Mucosa of stomach (tissue), 1 donor: Measurements from ENCODE around the gene WWC2.

Experiments
- H3K27me3 ChIP-seq: one replicate; pipeline ENCODE4 v1.7.0; 2013; ENCODE audit warnings: mild to moderate bottlenecking, low read length; ENCODE audit not compliant: control insufficient read depth, insufficient read depth
- H3K36me3 ChIP-seq: one replicate; pipeline ENCODE4 v1.7.0; 2013; ENCODE audit warnings: low read length; ENCODE audit not compliant: control insufficient read depth, insufficient read depth
- H3K4me1 ChIP-seq: one replicate; pipeline ENCODE4 v1.7.0; 2013; ENCODE audit warnings: mild to moderate bottlenecking, low read length; ENCODE audit not compliant: control insufficient read depth, insufficient read depth
- H3K4me3 ChIP-seq: one replicate; pipeline ENCODE4 v1.7.0; 2013; ENCODE audit warnings: low read length
- H3K9ac ChIP-seq: one replicate; pipeline ENCODE4 v1.7.0; 2013; ENCODE audit warnings: mild to moderate bottlenecking, low read length, moderate library complexity
- H3K9me3 ChIP-seq: one replicate; pipeline ENCODE4 v1.7.0; 2013; ENCODE audit warnings: mild to moderate bottlenecking, low read length, moderate library complexity; ENCODE audit not compliant: control insufficient read depth
- donor health status: Pancreatic carcinoma.

WWC2 gene

DNA sequence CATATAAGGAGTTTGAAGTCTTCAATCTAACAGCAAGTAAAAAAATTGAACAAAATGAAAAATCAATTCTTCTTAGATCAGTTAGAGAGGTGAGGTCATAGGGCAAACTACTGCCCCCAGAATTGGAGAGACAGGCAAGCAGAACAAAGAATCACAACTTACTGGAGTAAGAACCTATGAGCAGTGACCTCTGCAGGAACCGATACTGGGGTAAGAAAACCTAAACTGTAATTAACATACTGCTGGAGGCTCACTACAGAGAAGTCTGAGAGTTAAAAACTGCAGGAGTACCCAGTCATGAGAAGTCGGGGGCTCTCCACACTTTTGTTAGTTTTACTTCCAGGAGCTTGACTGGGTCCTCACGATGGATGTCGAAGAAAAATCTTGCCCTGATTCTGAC lies 205.0 kb downstream of the WWC2 start:
- Histone ChIP-seq H3K27me3 (no peaks in the 10 kb centered on the region), H3K36me3 (no peaks in the 10 kb centered on the region), H3K9ac (no peak overlapping the region), H3K9me3 (no peaks in the 10 kb centered on the region), H3K4me3 (no peak overlapping the region), H3K4me1 (no peaks in the 10 kb centered on the region)

DNA sequence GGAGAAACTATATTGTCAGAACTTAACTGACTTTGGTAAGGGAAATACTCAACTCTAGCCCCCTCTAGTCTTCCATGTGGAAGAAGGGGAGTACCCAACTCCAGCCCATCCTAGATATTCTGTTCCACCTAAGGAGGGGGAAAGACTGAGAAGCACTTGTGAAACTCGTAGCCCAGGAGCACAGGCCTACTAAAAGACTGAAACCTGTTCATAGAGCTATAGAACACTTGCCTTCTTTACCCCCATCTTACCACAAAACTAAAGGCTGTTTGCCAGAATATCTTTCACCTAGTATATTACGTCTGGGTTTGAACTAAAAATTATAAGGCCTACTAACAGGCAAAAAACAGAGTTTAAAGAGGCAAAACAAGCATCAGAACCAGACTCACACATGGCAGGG lies 205.5 kb downstream of the WWC2 start:
- Histone ChIP-seq H3K36me3 (no peaks in the 10 kb centered on the region), H3K4me1 (no peaks in the 10 kb centered on the region), H3K27me3 (no peaks in the 10 kb centered on the region), H3K9ac (no peak overlapping the region), H3K9me3 (no peaks in the 10 kb centered on the region), H3K4me3 (no peak overlapping the region)

DNA sequence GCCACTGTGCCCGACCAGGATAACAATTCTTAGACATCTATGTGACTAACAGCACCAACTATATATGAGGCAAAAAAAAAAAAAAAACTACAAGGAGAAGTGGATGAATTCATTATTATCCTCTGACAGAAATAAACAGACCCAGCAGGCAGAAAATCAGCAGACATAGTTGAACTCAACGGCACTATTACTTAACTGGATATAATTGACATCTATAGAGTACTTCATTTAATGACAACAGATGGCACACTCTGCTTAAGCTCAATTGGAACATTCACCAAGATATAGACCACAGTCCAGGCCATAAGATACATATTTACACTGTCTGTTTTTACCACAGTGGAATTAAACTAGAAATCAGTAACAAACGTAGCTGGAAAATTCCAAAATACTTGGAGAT lies 207.8 kb downstream of the WWC2 start:
- no peaks in the 10 kb centered on the region for H3K27me3 ChIP-seq
- no peak overlapping the region for H3K4me3 ChIP-seq
- no peak overlapping the region for H3K9ac ChIP-seq

DNA sequence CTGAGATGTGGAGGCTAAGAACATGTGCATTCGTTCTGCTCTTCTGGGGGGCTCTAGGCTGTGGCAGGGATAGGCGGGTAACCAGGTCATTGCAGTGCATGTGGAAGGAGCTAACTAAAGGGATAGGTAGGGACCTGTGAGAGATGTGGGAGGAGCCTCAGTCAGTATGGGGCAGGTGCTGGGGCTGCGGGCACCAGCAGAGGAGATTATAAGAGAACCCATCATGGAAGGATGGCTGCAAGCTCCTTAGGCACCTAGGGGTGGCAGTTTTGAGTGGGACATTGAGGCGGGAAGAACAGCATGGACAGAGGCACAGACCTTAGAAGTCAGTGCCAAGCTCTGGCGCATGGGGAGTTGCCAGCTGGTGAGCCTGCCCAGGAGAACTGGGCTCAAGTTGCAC lies 213.8 kb downstream of the WWC2 start:
- no peak overlapping the region for H3K4me3 ChIP-seq
- no peaks in the 10 kb centered on the region for H3K9me3 ChIP-seq
- no peaks in the 10 kb centered on the region for H3K27me3 ChIP-seq
- no peaks in the 10 kb centered on the region for H3K4me1 ChIP-seq
- no peak overlapping the region for H3K9ac ChIP-seq
- no peaks in the 10 kb centered on the region for H3K36me3 ChIP-seq

More for the DNA sequence above, 207.8 kb downstream of the WWC2 start:
- Histone ChIP-seq H3K9me3 (no peaks in the 10 kb centered on the region), H3K36me3 (no peaks in the 10 kb centered on the region), H3K4me1 (no peaks in the 10 kb centered on the region)

DNA sequence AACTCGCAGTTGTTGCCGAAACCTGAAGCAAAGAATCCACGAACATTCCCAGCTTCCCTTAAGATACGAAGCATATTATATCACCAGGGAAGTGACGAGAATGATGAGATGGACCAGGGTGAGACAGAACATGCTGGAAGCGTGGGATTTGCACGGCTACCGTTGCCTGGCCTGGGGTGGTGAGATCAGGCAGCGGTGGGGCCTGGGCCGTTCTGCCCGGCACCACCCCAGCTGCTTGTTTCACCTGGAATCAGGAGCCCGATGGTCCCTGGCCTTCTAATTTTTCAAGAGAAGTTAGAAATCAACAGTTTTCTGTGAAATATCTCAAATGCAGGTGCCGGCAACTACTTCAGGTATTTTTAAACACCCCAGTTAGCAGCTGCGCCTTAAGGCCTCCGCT lies 215.3 kb downstream of the WWC2 start:
- no peaks in the 10 kb centered on the region for H3K36me3 ChIP-seq
- H3K9ac ChIP-seq: no peak overlapping the region
- H3K9me3 ChIP-seq: no peaks in the 10 kb centered on the region
- no peaks in the 10 kb centered on the region for H3K27me3 ChIP-seq
- no peak overlapping the region for H3K4me3 ChIP-seq
- H3K4me1 ChIP-seq: peaks cover 4% of the 10 kb centered on the region

DNA sequence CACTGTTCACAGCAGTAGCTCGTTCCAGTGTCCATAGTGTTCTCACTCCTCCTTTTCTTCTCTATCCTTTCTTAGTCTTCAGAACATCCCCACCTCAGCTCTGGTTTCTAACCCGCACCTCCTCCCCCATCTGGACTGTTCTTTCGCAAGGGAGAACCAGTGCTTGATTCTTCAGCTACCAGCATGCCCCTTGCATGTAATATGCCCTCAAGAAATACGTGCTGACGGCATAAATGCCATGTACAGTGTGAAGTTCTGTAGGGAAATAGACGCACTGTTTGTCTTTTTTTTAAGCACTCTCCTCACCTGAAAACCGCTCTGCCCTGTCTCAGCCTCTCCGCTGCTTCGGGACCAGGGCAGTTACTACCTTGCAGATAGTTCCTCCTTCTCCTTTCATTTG lies 215.7 kb downstream of the WWC2 start:
- Histone ChIP-seq H3K9me3 (no peaks in the 10 kb centered on the region), H3K27me3 (no peaks in the 10 kb centered on the region), H3K36me3 (no peaks in the 10 kb centered on the region), H3K4me3 (no peak overlapping the region), H3K4me1 (peaks cover 4% of the 10 kb centered on the region), H3K9ac (no peak overlapping the region)

DNA sequence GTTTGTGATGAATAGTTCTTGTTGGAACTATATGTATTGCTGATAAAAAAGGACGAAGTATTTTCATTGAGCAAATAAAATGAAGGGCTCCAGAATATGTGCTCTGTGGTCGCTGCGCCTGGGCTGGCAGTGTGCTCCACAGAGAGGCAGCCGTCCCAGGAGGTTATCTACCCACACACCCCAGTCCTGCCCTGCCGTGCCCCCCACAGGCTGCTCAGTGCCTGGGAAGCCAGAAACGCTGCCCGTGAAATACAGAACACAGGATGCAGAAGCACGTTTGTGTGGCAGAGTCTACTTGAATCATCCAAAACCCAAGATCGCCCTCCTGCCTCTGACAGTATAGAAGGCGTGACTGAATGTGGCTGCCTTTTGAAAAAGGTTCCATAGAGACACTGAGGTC lies 219.6 kb downstream of the WWC2 start:
- H3K4me1 ChIP-seq: peaks cover 4% of the 10 kb centered on the region
- H3K9ac ChIP-seq: no peak overlapping the region
- H3K9me3 ChIP-seq: no peaks in the 10 kb centered on the region
- H3K27me3 ChIP-seq: no peaks in the 10 kb centered on the region
- no peak overlapping the region for H3K4me3 ChIP-seq
- no peaks in the 10 kb centered on the region for H3K36me3 ChIP-seq

DNA sequence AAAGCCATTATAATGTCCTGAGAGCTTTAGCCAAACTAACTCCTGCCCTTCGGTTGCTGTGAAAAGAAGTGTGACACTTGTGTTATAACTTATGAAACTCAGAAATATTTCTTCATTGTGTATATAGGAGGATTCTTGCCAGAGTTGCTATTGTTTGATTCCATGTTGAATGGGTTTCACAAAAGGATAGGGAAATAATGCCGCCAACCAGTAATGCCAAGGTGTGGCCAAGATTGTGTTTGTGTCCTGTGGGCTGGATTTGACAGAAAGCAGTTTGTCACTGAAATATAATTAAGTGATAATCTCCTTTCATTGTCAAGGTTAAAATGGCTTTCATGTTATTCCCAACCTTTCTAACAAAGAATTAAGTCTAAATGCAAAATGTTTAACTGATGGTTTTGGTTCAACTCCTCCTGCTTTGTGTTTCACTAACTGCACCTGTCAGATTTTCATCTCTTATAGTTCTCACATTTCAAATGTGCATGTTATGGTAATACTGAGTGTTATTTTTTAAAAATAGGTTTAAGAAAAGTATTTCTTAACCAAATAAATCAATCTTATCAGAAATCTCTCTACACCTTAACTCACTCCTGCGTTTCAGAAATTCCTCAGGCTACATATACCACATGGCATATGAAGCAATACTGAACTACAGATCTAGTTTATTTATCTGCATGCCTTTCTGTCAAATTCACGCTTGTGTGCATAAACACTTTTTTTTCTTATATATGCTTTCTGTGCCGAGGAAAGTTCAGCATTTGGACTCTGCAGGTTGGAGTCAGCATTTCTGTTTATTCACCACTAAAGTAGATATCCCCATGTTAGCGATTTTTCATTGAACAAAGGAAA lies 221.4 kb downstream of the WWC2 start, which contains the start of gene CLDN22:
Gene CLDN22, minus strand, starts transcription at position 66 of the 849 bp plus-strand sequence. Its CDS starts 58 bp downstream, at position 8.
- no peaks in the 10 kb centered on the region for H3K27me3 ChIP-seq
- peaks cover 4% of the 10 kb centered on the region for H3K4me1 ChIP-seq
- H3K36me3 ChIP-seq: no peaks in the 10 kb centered on the region
- no peak within 1 kb of the TSS for H3K9ac ChIP-seq
- H3K9me3 ChIP-seq: no peaks in the 10 kb centered on the region
- no peak within 1 kb of the TSS for H3K4me3 ChIP-seq

DNA sequence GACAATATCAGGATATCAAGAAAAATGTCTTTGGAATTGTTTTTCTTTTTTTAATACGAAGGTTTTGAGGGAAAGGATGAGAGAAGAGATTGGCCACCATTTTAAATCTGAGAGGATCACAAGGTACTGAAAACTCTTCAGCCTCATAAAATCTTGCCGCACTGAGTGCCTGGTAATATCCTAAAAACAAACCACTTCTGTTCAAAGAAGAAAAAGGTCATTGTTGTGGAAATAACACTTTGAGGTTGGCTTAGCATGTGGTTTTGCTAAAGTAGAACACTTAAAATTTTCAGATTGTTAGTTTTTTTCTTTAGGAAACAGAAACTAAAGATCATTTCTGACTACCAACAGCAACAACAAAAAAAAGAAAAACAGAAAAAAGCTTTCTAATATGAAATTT lies 222.0 kb downstream of the WWC2 start:
- H3K9me3 ChIP-seq: no peaks in the 10 kb centered on the region
- H3K4me3 ChIP-seq: no peak overlapping the region
- H3K36me3 ChIP-seq: no peaks in the 10 kb centered on the region
- H3K9ac ChIP-seq: no peak overlapping the region
- H3K4me1 ChIP-seq: peaks cover 4% of the 10 kb centered on the region
- no peaks in the 10 kb centered on the region for H3K27me3 ChIP-seq

DNA sequence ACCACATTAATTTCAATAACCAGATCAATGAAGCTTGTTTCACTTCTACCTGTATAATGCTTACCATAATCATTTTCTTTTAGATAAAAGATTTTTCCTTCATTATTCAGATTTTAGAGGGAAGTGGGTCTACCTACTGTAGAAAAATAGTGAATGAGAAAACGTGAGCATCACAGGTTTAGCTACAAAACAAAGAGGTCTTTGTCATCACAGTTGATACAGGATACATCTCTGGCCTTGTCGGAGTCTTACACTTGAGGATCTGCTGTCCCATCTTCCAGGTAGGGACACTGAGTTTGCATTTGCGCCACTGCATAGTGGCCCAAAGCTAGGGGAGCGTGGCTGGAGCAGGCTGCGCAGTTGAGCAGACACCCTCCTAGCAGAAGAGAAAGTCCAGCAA lies 222.5 kb downstream of the WWC2 start:
- Histone ChIP-seq H3K4me3 (no peak overlapping the region), H3K9ac (no peak overlapping the region), H3K27me3 (no peaks in the 10 kb centered on the region), H3K9me3 (no peaks in the 10 kb centered on the region), H3K4me1 (peaks cover 4% of the 10 kb centered on the region), H3K36me3 (no peaks in the 10 kb centered on the region)

DNA sequence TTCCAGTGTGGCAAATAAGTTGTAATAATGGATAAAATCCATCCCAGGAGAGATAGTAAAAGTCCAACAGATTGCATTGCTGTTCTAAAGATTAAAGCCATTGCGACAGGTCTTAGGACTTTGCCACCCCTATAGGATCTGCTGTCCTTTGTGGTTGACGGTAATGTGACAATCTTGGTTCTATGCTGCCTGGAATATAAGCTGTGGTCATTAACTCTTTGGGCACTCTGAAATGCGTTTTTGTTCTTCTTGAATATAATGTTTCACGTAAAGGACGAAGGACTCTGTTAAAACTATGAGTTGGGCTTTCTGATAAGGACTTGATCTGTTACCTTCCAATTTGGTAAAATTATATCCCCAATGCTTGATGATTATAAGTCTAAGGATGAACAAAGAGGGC lies 223.3 kb downstream of the WWC2 start, which contains the start of gene CLDN24:
Gene CLDN24, minus strand, starts transcription at position 101 of the 400 bp plus-strand sequence. Its CDS starts 0 bp downstream, at position 101.
- Histone ChIP-seq H3K4me3 (no peak within 1 kb of the TSS), H3K9ac (no peak within 1 kb of the TSS), H3K27me3 (no peaks in the 10 kb centered on the region), H3K36me3 (no peaks in the 10 kb centered on the region), H3K4me1 (peaks cover 4% of the 10 kb centered on the region), H3K9me3 (no peaks in the 10 kb centered on the region)

DNA sequence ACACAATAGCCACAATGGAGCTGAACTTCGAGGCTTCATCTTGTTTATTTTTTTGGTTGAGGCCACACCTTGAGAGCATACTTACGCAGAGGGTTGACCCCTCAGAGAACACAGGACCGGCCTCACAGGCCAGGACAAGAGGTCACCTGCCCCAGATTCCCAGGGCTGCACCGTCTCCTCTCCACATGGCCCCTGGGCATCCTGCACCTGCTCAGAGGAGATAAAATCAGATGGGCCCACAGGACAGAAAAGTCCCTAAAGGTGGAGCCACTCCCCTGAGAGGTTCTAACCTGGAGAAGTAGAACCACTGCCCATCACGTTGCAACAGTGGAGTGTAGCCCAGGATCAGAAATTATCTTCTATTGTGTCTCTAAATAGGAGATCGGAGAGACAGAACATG lies 224.2 kb downstream of the WWC2 start:
- Histone ChIP-seq H3K27me3 (no peaks in the 10 kb centered on the region), H3K4me3 (no peak overlapping the region), H3K9me3 (no peaks in the 10 kb centered on the region), H3K9ac (no peak overlapping the region), H3K36me3 (no peaks in the 10 kb centered on the region), H3K4me1 (peaks cover 4% of the 10 kb centered on the region)
